ENCODE data around the gene CXCL12. TPM values are rescaled to one million over a fixed set of nuclear protein-coding genes. Genes with fewer than 3 reads are reported as not detected.

The CXCL12 gene
- total and polyA plus RNA-seq, 2 of the 13 experiments (the other 11 are each of a cell fraction or from before 2014, with no cell fraction given): not detected

DNA sequence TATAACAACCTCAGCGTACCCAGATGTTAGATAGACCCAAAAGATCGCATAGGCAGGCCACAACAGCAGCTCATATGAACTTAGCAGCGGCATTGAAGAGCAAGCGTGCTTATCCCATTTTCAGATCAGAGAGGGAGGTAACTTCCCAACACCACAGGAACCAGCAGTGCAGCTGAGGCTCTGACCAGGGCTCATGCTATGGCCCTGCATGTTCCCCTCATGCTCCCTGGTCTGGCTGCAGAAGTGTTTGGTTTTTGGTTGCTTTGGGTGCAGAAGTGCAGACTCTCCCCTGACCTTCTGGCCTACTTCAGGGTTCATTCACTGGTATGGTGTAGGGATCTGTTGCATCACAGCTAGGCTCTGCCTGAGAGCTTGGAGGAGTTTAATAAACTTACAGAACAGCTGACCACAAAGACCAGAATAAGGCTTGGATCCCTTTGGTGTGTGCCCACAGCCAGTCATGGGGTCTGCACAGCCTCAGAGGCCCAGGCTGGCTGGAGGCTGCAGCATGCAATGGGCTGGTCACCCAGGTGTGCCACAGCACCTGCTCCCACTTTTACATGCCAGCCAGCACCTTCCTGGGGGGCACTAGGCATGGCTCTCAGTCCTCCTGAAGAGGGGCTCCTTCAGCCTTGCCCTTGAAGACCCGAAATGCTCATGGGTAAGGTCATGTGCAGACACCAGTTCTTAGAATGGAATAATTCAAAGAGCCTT lies 9.1 kb upstream of the CXCL12 start (continued):
- TF ChIP-seq, protein P1, sequence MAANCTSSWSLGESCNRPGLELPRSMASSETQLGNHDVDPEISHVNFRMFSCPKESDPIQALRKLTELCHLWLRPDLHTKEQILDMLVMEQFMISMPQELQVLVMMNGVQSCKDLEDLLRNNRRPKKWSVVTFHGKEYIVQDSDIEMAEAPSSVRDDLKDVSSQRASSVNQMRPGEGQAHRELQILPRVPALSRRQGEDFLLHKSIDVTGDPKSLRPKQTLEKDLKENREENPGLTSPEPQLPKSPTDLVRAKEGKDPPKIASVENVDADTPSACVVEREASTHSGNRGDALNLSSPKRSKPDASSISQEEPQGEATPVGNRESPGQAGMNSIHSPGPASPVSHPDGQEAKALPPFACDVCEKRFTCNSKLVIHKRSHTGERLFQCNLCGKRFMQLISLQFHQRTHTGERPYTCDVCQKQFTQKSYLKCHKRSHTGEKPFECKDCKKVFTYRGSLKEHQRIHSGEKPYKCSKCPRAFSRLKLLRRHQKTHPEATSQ (CRISPR knock-in tag; IDR thresholded peaks at IDR 0.05; ENCODE audit: borderline replicate concordance): no peak
- TF ChIP-seq RFXANK (CRISPR knock-in tag; IDR thresholded peaks at IDR 0.05) (no peak), ZNF616 (CRISPR knock-in tag; IDR thresholded peaks at IDR 0.05; ENCODE audit: low read depth) (no peak)
- TF ChIP-seq, protein P2, sequence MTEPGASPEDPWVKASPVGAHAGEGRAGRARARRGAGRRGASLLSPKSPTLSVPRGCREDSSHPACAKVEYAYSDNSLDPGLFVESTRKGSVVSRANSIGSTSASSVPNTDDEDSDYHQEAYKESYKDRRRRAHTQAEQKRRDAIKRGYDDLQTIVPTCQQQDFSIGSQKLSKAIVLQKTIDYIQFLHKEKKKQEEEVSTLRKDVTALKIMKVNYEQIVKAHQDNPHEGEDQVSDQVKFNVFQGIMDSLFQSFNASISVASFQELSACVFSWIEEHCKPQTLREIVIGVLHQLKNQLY (CRISPR knock-in tag; IDR thresholded peaks at IDR 0.05): no peak

DNA sequence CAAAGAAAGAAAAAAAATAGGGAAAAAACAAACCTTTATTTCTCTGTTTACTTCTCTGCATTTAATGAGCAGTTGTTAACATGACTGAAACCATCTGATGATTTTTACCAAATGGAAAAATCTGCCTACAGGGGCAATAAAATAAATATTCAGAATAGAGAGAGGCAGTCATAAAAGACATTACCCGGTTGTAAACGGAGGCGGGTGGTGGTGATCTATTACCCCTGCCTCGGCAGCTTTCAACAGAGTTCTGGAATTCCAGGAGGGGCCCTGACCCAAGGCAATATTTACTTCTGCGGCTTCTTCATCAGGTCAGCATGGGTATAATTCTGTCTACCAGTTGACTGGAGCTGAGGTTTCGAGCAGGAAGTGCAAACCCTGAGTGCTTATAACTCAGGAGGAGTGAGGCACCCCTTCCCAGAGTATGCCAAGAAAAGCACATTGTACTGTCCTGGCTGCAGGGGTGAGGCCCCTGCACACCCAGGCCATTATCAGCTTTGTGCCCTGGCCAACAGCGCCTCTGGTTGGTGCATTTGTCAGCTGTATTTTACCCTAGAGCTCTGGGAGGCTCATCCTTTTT lies 8.2 kb upstream of the CXCL12 start:
- 18% methylated on average over 7 of the region's 7 CpGs for WGBS (ENCODE audit: low lambda C conversion rate)
- TF ChIP-seq ZSCAN25 (CRISPR knock-in tag; IDR thresholded peaks at IDR 0.05) (peak; percentile 89), MLLT10 (CRISPR knock-in tag; IDR thresholded peaks at IDR 0.05) (no peak), MEIS2 (CRISPR knock-in tag; IDR thresholded peaks at IDR 0.05) (no peak), SYNCRIP (IDR thresholded peaks at IDR 0.05; ENCODE audit: insufficient read depth, low read depth, low read length) (no peak)
- TF ChIP-seq, protein P3, sequence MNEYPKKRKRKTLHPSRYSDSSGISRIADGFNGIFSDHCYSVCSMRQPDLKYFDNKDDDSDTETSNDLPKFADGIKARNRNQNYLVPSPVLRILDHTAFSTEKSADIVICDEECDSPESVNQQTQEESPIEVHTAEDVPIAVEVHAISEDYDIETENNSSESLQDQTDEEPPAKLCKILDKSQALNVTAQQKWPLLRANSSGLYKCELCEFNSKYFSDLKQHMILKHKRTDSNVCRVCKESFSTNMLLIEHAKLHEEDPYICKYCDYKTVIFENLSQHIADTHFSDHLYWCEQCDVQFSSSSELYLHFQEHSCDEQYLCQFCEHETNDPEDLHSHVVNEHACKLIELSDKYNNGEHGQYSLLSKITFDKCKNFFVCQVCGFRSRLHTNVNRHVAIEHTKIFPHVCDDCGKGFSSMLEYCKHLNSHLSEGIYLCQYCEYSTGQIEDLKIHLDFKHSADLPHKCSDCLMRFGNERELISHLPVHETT (CRISPR knock-in tag; conservative IDR thresholded peaks at IDR 0.05): no peak
- no TSS peak for BruUV-seq (replicated peaks)
- FAIRE-seq: no peak
- in situ Hi-C loops (cut with HindIII; ENCODE audit: extremely low pct_ligation_motif_present, low pct_unique_long_range_greater_than_20kb): no loop called here
- no peak for ATAC-seq
- Histone ChIP-seq H2AFZ (ENCODE audit: low read length) (no peak overlapping the region), H3K4me1 (ENCODE audit: insufficient read depth, low read length) (peaks cover 21% of the 10 kb centered on the region), H3K4me3 (replicated peaks in 1 of 3; ENCODE audit: insufficient read depth in 1 of 3, low read depth in 2 of 3, low read length in 3 of 3) (no peak overlapping the region), H3K36me3 (replicated peaks in 1 of 2; ENCODE audit: control insufficient read depth in 1 of 2, insufficient read depth in 2 of 2, low read length in 2 of 2) (no peaks in the 10 kb centered on the region), H3K4me2 (ENCODE audit: low read depth, low read length) (no peak overlapping the region), H3K27ac (ENCODE audit: extremely low read length, insufficient read depth, low read length) (no peak overlapping the region), H4K20me1 (ENCODE audit: insufficient read depth, low read length) (no peaks in the 10 kb centered on the region), H3K79me2 (ENCODE audit: insufficient read depth, low read length) (no peaks in the 10 kb centered on the region), H3K9ac (ENCODE audit: insufficient read depth, low read depth, low read length) (no peak overlapping the region), H3K27me3 (ENCODE audit: control insufficient read depth in 1 of 2, insufficient read depth in 2 of 2, low read length in 2 of 2) (peaks cover 6 to 14% of the 10 kb centered on the region in 2 experiments; a peak in 3 of 5 replicates), H3K9me3 (ENCODE audit: low read length) (no peaks in the 10 kb centered on the region)
- intact Hi-C loops (cut with micrococcal nuclease; ENCODE audit: unreplicated experiment): no loop called here
- ChIA-PET CTCF (ENCODE audit: low intra/inter-chr PET ratio, low total read pairs) (no interaction called here), POLR2A (no interaction called here)
- DNase-seq (ENCODE audit: low spot score): no peak

All from HepG2 (cell line).